GM18861 (cell line): ENCODE measurements around the gene TMC5.
"Not testable (repeated sequence)": the region's sequence is repeated elsewhere in the genome, so short reads cannot be mapped to it uniquely, and the experiment has no call there.

Experiments used
- ATAC-seq: cut with Tn5 transposase; IDR thresholded peaks from one replicate; pipeline ENCODE4 v1.9.1; 2021; ENCODE audit not compliant: unreplicated experiment

Gene TMC5

DNA sequence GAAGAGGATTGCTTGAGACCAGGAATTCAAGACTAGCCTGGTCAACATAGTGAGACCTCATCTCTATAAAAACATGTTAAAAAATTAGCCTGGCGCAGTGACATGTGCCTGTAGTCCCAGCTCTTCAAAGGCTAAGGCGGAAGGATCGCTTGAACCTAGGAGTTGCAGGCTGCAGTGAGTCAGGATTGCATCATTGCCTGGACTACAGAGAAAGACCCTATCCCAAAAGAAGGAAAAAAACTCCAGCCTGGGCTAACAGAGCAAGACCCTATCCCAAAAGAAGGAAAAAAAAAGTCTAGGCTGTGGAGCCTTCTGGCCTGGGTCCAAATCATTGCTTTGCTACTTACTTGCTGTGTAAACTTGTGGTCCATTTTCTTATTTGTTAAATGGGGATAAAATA lies 111.0 kb downstream of the TMC5 start:
- ATAC-seq = no peak

- ATAC-seq = no peak
Observed at GRCh38 chr16:19532601-19533000, 114.9 kb downstream of the TMC5 start.

DNA sequence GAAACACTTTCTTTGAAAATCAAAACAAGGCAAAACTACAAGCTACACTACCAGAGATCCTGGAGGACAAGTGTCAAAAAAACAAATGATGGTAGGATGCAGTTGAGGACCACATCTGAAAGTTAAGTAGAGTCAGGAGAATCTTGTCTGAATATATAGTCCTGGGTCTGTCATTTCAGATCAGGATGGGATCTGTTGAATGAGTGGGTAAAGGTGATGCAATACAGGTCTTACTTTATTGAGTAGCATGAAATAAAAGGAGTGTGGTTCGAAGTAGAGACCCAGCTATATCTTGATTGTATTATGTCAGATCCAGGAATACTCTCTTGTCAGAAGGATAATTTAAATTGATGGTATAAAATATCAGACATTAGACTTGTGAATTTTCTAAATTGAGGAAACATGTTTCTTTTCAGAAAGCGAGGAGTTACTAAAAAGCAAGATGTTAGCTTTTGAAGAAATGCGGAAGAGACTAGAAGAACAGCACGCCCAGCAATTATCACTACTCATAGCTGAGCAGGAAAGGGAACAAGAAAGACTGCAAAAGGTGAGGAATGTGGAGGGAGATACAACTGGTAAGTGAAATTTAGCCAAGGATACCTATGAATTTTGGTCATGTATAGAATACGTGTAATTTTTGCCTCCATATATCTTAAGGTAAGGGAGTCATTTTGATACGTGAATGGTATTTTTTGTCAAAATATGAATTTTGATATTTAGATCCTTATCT lies 122.7 kb downstream of the TMC5 start:
- no peak for ATAC-seq

GRCh38 chr16:19542138-19542821 lies 124.6 kb downstream of the TMC5 start:
- ATAC-seq = no peak

DNA sequence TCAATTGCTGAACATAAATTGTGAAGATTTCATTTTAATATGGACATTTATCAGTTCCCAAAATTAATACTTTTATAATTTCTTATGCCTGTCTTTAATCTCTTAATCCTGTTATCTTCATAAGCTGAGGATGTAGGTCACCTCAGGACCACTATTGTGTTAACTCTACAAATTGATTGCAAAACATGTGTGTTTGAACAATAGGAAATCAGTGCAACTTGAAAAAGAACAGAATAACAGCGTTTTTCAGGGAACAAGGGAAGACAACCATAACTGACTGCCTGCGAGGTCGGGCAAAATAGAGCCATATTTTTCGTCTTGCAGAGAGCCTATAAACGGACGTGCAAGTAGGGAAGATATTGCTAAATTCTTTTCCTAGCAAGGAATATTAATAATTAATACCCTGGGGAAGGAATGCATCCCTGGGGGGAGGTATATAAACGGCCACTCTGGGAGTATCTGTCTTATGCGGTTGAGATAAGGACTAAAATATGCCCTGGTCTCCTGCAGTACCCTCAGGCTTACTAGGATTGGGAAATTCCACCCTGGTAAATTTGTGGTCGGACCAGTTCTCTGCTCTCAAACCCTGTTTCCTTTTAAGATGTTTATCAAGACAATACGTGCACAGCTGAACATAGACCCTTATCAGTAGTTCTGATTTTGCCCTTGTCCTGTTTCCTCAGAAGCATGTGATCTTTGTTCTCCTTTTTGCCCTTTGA lies 125.8 kb downstream of the TMC5 start:
- not testable (repeated sequence) for ATAC-seq

DNA sequence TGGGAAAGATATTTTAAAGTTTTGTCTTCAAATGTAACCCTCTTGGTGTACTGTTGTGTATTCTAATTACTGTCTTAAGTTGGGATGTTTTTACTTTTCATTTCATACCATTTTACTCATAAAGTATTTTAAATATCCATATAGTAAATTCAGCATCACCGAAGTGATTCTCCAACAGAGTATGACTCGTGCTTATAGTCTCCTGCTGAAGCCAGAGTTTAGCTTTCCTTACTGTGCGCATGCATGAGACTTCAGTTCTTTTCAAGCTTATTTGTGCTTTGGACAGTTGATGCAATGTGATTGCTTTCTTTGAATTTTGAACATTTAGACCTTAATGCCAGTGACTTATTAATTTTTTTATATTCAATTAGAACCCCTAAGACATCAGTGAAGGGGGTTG lies 130.5 kb downstream of the TMC5 start:
- no peak for ATAC-seq
